D721Med (cell line): ENCODE results near the gene PDE1C.
A peak's percentile ranks its signal among the peaks of the same experiment; 100 is the strongest.

Experiments
- DNase-seq: peaks from one replicate; pipeline ENCODE4 v3.0.0; 2011; ENCODE audit warnings: low spot score; ENCODE audit not compliant: insufficient read length
- FAIRE-seq: peaks from 2 replicates; lab custom pipeline; 2011; peaks lifted over from hg19 to GRCh38; lab: Jason Lieb, UNC
- TF ChIP-seq, protein P1 (sequence below): IDR thresholded peaks from 2 replicates; pipeline ENCODE4 v1.5.1; 2012; ENCODE audit warnings: mild to moderate bottlenecking, control low read depth; ENCODE audit not compliant: insufficient read depth; ENCODE audit errors: missing control alignments

The PDE1C gene

GRCh38 chr7:31751726-31752125 lies 318.5 kb downstream of the PDE1C start:
- FAIRE-seq (no peak), DNase-seq (no peak)
- TF ChIP-seq, protein P1, sequence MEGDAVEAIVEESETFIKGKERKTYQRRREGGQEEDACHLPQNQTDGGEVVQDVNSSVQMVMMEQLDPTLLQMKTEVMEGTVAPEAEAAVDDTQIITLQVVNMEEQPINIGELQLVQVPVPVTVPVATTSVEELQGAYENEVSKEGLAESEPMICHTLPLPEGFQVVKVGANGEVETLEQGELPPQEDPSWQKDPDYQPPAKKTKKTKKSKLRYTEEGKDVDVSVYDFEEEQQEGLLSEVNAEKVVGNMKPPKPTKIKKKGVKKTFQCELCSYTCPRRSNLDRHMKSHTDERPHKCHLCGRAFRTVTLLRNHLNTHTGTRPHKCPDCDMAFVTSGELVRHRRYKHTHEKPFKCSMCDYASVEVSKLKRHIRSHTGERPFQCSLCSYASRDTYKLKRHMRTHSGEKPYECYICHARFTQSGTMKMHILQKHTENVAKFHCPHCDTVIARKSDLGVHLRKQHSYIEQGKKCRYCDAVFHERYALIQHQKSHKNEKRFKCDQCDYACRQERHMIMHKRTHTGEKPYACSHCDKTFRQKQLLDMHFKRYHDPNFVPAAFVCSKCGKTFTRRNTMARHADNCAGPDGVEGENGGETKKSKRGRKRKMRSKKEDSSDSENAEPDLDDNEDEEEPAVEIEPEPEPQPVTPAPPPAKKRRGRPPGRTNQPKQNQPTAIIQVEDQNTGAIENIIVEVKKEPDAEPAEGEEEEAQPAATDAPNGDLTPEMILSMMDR = no peak

- FAIRE-seq = no peak
- TF ChIP-seq, protein P1 = no peak
- no peak for DNase-seq
Measured at GRCh38 chr7:31748084-31748483, 322.1 kb downstream of the PDE1C start.

GRCh38 chr7:31747553-31747952 lies 322.7 kb downstream of the PDE1C start:
- FAIRE-seq = no peak
- TF ChIP-seq, protein P1 = no peak
- DNase-seq = no peak

DNA sequence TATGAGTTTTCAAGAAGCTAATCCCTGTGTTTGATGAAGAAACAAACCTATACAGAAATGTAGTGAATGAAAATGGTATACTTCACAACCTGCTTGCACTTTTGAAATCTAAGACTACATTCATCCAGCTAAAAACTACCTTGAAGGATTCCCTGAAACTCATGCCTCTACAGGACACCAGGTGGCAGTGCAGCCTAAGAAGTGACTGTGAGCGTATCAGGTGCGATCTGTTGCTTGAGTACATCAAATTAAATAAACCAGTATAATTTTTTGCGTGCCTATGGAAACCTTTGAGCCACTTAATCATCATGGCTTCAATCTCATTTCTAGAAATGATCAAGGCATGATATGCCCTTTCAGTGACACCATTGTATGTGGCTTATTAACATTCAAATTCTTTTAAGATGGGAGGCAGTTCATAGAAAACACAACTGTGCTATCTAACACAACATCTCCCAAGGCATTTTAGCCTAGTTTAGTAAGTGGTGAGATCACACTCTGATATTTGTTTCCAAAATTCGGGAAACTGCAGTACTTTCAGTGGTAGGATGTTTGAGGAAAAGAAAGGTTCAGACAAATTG lies 325.8 kb downstream of the PDE1C start:
- peak; percentile 88 for FAIRE-seq
- TF ChIP-seq, protein P1 = peak; percentile 88
- DNase-seq = peak; percentile 18

GRCh38 chr7:31741852-31742251 lies 328.4 kb downstream of the PDE1C start:
- DNase-seq = no peak
- FAIRE-seq = no peak
- TF ChIP-seq, protein P1 = no peak

DNA sequence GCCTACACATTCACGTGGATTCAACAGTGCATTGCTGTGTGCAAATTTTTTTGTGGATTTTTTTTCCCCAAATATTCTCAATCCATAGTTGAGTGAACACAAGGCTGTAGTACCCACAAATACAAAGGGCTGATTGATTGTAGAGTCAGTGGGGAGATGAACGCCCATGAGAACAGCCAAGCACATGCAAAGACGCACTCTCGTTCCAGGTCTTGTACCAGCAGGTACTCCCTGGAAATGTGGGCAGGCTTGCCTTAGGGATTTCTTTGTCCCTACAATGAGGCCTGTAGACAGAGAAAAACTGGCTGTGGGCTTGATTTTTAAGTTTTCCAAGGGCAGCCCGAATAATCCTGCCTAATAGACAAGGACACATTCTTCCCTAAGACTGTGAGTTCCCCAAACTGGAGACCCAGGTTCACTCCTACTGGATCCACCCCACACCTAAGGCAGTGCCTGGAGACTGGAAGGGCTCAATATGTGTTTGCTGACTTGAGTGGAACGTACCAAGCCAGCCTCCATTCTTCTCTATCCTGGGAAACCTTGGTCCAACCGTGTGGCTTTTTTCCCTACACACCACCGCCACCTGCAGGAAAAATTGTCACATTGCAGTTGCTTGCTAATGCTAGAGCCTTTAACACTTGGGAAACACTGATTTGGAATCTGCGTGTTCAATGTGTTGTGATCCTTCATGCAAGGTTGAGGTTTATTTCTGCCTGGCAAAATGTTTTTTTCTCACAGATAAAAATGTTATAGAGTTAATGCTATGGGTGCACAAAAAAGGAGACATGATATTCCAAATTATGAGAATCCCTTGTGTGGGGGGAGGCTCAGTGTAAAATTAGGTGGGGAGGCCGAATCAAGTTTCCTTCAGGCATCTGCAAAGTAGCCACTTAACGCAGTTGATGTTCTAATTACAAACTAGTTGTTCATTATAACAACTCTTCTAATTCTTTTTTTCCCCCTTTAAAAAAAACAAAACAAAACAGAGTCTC lies 333.9 kb downstream of the PDE1C start:
- DNase-seq (peak; percentile 37), FAIRE-seq (peak; percentile 94)
- TF ChIP-seq, protein P1 = peak; percentile 96
